Stimulated activated CD8-positive, alpha-beta memory T cell treated with anti-CD3 and anti-CD28 coated beads, Interleukin-7, amount 100 ng/mL, for 24 hours (primary cell): ENCODE results near the gene FOCAD.
"Not testable (repeated sequence)": the region's sequence is repeated elsewhere in the genome, so short reads cannot be mapped to it uniquely, and the experiment has no call there.

Experiments
- DNase-seq: peaks from one replicate; pipeline ENCODE4 v3.0.0-alpha.2; 2020; ENCODE audit warnings: low read depth

The FOCAD gene

DNA sequence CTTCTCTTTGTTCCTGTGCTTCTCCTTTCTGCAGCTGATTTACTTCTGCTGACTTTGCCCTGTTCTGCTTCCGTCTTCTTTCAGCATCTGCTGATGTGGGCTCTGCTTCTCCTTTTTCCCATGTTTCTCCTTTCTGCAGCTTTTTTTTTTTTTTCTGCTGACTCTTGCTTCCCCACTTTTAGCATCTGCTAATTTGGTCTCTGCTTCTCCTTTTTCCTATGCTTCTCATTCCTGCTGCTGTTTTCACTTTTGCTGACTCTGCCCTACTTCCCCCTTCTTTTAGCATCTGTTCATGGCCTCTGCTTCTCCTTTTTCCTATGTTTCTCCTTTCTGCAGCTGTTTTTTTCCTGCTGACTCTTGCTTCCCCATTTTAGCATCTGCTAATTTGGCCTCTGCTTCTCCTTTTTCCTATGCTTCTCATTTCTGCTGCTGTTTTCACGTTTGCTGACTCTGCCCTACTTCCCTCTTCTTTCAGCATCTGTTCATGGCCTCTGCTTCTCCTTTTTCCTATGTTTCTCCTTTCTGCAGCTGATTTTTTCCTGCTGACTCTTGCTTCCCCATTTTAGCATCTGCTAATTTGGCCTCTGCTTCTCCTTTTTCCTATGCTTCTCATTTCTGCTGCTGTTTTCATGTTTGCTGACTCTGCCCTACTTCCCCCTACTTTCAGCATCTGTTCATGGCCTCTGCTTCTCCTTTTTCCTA, 289.3 kb downstream of the FOCAD start:
- DNase-seq, result not testable (repeated sequence)

DNA sequence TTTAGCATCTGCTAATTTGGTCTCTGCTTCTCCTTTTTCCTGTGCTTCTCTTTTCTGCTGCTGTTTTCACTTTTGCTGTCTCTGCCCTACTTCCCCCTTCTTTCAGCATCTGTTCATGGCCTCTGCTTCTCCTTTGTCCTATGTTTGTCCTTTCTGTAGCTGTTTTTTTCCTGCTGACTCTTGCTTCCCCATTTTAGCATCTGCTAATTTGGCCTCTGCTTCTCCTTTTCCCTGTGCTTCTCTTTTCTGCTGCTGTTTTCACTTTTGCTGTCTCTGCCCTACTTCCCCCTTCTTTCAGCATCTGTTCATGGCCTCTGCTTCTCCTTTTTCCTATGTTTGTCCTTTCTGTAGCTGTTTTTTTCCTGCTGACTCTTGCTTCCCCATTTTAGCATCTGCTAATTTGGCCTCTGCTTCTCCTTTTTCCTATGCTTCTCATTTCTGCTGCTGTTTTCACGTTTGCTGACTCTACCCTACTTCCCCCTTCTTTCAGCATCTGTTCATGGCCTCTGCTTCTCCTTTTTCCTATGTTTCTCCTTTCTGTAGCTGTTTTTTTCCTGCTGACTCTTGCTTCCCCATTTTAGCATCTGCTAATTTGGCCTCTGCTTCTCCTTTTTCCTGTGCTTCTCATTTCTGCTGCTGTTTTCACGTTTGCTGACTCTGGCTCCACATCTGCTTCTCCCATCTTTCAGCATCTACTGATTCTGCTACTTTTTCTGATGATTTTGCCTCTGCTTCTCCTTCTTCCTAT, 290.3 kb downstream of the FOCAD start:
- not testable (repeated sequence) for DNase-seq

DNA sequence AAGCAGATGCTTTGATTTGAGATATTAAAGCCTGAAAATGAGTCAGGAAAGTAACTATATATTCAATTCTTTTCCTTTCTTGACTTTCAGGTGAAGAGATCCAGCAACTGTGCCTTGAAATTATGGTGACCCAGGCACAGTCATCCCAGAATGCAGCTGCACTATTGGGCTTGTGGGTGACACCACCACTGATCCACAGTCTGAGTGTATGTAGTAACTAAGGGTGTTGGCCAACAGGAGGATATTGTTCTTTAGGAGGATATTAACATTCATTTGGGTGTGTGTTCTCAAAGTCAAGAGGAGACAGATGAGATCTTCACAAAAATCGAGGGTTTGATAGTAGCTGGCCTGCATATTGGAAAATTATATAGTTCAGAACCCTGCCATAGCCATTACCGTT, 294.2 kb downstream of the FOCAD start:
- DNase-seq, result no peak

- no peak for DNase-seq
Measured at GRCh38 chr9:20980832-20981455, 296.9 kb downstream of the FOCAD start.

DNA sequence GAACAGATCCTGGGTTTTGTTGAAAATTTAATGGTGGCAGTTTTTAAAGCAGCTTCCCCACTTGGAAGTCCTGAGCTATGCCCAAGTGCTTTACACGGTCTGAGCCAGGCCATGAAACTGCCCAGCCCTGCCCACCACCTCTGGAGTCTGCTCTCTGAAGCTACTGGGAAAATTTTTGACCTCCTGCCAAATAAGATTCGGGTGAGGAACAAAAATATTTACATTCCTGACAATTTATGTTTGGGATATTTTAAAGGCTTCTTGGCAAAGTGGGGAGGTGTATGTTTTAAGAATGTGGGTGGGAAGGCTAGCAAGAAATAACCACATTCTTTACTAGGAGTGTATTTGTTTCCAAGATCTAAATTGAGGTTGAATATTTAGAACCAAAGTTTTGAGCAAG, 297.4 kb downstream of the FOCAD start:
- DNase-seq, result no peak

DNA sequence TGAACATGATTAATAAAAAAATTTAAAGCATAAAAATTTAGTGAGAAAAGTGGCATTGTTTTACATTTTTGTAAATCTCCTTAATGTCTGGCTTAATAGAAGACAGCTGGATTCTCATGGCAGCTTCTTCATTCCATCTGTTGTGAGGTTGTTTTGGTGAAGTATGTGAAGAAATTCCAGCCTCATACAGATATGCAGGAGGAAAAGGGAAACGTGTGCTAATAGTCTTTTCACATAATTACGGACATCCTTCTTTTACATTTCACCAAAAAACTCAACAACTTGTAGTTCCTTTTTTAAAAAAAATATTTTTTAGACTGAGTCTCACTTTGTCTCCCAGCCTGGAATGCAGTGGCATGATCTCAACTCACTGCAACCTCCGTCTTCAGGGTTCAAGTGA, 300.4 kb downstream of the FOCAD start:
- no peak for DNase-seq

DNA sequence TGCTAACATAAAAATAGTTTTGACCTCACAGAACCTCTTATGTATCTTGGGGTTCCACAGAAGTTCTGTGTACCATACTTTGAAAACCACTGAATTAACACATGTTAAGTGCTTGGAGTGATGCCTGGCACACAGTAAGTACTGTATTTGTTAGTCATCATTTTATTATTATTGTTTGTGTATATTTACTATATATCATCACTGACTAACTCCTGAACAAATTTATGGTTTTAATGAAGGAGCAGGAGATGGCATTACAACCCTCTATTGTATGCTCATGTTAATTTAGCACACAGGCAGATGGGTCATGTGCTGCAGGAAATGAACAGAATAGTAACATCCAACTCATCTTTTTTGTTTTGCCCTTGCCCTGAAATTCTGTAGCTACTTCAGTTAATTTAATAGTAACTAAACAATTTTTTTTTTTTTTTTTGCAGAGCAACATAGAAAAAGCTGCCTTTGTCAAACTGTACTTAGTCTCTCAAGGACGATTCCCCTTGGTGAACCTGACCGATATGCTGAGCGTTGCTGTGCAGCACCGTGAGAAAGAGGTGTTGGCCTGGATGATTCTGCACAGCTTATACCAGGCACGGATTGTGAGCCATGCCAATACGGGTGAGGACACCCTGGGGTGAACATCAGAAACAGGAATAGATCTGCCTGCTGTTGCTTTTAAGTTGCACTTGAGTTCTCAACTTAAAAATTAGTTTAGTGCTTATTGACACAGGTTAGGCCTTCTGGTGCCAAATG, 302.0 kb downstream of the FOCAD start:
- no peak for DNase-seq

DNA sequence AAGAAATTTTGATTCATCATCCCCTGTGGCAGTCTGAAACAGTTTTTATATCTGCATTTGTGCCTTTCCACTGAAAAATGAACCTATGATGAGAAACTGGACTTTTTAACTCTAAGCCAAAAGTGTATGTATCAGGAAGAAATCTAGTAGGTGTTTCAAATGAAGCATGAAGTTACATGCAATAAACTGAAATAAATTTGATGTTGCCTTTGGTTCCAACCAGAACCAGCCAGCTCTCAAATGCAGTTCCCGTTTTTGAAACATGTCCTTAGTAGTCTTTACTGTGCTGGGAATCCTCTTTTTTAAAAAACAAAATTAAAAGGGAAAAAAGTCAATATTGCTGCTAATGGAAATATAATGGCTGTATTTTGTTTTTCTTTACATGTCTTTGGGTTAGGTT, 303.5 kb downstream of the FOCAD start:
- no peak for DNase-seq

DNA sequence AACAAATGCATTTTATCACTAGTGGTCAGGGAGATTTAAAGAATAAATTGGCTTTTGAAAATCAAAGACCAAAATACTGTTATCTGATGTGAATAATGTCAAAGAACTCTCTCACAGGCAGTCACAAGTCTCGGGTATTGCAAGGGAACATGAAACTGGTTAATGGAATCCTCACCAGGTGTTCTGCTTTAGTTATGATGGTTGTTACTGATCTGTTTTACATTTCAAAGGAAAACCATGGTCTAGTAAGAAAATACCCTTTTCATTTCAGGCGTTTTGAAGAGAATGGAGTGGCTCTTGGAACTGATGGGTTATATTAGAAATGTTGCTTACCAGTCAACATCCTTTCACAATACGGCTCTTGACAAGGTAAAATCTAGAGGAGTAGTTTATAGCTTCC, 304.0 kb downstream of the FOCAD start:
- DNase-seq, result no peak

DNA sequence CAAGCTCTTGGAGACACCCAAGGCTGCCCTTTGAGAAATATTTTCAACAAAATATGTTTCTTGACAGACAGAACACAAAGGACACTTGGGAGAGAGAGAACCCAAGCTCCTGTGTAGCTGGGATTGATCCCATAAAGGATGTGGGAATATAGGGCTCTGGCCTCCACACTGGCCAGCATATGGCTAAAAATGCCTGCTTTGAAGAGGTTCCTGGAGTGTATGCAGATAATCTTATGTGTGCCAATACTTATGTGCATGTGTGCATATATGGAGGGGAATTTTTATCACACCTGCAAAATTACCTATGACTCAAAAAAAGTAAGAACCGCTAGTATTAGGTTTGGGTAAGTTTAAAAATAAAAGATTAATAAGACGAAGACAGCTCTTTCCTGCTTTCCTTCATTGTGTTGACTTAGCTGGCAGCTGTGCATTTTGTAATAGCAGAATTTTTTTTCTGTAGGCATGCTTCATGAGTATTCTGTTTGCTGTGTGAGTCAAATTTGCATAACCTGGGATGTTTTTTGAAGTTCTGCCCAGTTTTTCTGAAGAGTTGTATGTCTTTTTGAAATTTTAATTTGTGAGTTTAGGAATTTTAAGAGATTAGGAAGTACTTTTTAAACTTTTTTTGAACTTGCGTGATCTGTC, 304.7 kb downstream of the FOCAD start:
- no peak for DNase-seq

GRCh38 chr9:20989923-20990341, 305.9 kb downstream of the FOCAD start:
- no peak for DNase-seq

GRCh38 chr9:20990867-20991266, 306.8 kb downstream of the FOCAD start:
- DNase-seq, result no peak

GRCh38 chr9:20994486-20994885, 310.4 kb downstream of the FOCAD start:
- DNase-seq, result no peak

DNA sequence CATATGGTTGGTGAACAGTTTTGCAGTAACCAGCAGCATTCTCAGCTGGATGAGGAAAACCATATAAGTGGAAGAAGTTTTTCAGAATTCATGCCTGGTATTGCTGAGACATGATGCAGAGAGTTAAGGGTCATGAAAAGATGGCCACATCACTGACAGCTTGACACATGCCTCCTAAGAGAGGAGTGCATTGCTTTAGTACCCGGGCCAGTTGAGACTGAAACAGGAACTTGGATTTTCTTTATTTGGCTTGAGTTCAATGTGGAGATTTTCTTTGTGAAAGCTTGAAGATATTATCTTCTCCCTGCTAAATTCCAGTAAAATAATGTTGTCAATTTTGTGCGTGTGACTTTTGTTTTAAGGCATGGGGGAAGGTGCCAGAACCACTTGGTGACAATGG, 311.6 kb downstream of the FOCAD start:
- DNase-seq, result no peak

- no peak for DNase-seq
Measured at GRCh38 chr9:20996809-20997208, 312.8 kb downstream of the FOCAD start.

DNA sequence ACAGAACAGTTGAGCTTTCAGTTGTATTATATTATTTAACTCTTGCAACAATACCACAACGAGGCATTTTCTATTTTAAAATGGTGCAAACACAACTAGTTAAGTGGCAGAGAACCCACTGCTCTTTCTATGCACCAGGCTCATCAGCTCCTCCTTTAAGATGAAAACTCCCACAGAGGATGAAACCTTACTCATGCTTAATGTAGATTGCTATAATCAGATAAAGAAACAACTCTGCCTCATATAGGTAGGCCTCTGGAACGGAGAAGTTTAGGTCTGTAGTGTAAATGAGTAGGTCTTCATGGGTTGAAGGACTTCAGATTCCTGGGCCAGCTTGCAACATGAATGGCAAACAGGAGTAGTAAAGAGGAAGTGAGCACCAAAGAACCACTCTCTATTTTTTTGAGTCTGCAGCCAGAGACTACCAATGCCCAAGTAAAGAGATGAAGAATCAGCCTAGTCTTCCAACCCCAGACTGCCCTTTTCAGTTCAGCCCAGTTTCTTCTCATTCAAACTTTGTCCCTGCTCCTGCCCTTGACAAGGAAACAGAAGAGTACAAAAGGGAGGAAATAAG, 313.5 kb downstream of the FOCAD start:
- no peak for DNase-seq

GRCh38 chr9:21001581-21001980, 317.5 kb downstream of the FOCAD start:
- DNase-seq, result no peak

DNA sequence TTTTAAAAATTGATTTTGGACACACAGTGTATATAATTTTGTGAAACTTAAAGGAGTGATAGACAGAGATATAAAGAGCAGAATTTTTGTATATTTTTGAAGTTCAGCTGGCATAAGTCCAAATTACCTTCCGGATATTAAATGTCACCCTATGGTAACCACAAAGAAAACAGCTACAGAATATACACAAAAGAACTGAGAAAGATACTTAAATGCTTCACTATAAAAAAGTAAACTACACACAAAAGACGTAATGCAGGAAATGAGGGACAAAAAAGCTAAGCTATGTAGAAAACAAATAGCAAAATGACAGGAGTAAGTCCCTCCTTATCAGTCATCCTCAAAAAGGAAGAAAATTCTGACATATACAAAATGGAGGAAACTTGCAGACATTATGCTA, 318.0 kb downstream of the FOCAD start:
- no peak for DNase-seq

- no peak for DNase-seq
Measured at GRCh38 chr9:21015129-21015815, 331.2 kb downstream of the FOCAD start.

GRCh38 chr9:21015995-21016394, 331.9 kb downstream of the FOCAD start:
- no peak for DNase-seq
